Measurements from ENCODE around the gene DCTPP1. TPM values are rescaled to one million over a fixed set of nuclear protein-coding genes. Genes with fewer than 3 reads are reported as not detected.

DCTPP1 gene
- total and polyA plus RNA-seq, 2 of the 13 experiments (the other 11 are each of a cell fraction or from before 2014, with no cell fraction given): 54.8 to 74.4 TPM

GRCh38 chr16:30429678-30430427 is at the start of gene DCTPP1 (continued):
- peak; percentile 30 for TF ChIP-seq MED8 (CRISPR knock-in tag; IDR thresholded peaks at IDR 0.05; ENCODE audit: insufficient replicate concordance)
- peak; percentile 98 for TF ChIP-seq ZFX (CRISPR knock-in tag; IDR thresholded peaks at IDR 0.05; ENCODE audit: low read depth)
- TF ChIP-seq TOPORS (CRISPR knock-in tag; IDR thresholded peaks at IDR 0.05): peak; percentile 95
- TF ChIP-seq ZBTB3 (CRISPR knock-in tag; IDR thresholded peaks at IDR 0.05; ENCODE audit: borderline replicate concordance, low read depth): peak; percentile 97
- no peak; the same call in 1 of the 2 replicates for TF ChIP-seq ZSCAN5A (CRISPR knock-in tag; IDR thresholded peaks at IDR 0.05; ENCODE audit: borderline replicate concordance)
- TF ChIP-seq NFIB (CRISPR knock-in tag; IDR thresholded peaks at IDR 0.05; ENCODE audit: borderline replicate concordance): no peak; the same call in 1 of the 2 replicates
- no peak; the same call in none of the 2 replicates for TF ChIP-seq TOE1 (CRISPR knock-in tag; IDR thresholded peaks at IDR 0.05)
- TF ChIP-seq ZZZ3 (CRISPR knock-in tag; IDR thresholded peaks at IDR 0.05; ENCODE audit: borderline replicate concordance): peak; percentile 82

- BruUV-seq (replicated peaks): no TSS peak
- Histone ChIP-seq H3K4me1 (ENCODE audit: insufficient read depth, low read length) (peaks cover 24% of the 10 kb centered on the region), H3K4me2 (ENCODE audit: low read depth, low read length) (no peak overlapping the region), H4K20me1 (ENCODE audit: insufficient read depth, low read length) (no peaks in the 10 kb centered on the region), H3K27me3 (ENCODE audit: control insufficient read depth in 1 of 2, insufficient read depth in 2 of 2, low read length in 2 of 2) (peaks cover 3 to 15% of the 10 kb centered on the region in 2 experiments; a peak in 3 of 5 replicates), H3K9me3 (ENCODE audit: low read length) (no peaks in the 10 kb centered on the region), H3K4me3 (replicated peaks in 1 of 3; ENCODE audit: insufficient read depth in 1 of 3, low read depth in 2 of 3, low read length in 3 of 3) (no peak overlapping the region), H3K9ac (ENCODE audit: insufficient read depth, low read depth, low read length) (no peak overlapping the region), H3K79me2 (ENCODE audit: insufficient read depth, low read length) (no peaks in the 10 kb centered on the region), H3K36me3 (replicated peaks in 1 of 2; ENCODE audit: control insufficient read depth in 1 of 2, insufficient read depth in 2 of 2, low read length in 2 of 2) (no peaks in the 10 kb centered on the region), H3K27ac (ENCODE audit: extremely low read length, insufficient read depth, low read length) (no peak overlapping the region), H2AFZ (ENCODE audit: low read length) (no peak overlapping the region)
- DNase-seq (ENCODE audit: low spot score) (no peak), FAIRE-seq (peak; percentile 47), ATAC-seq (no peak)
- intact Hi-C loops (cut with micrococcal nuclease; ENCODE audit: unreplicated experiment): no loop called here
- WGBS (ENCODE audit: low lambda C conversion rate): 56% methylated on average over 12 of the region's 12 CpGs
- POLR2A ChIA-PET: no interaction called here
- in situ Hi-C loops (cut with HindIII; ENCODE audit: extremely low pct_ligation_motif_present, low pct_unique_long_range_greater_than_20kb): no loop called here
- CTCF ChIA-PET (ENCODE audit: low intra/inter-chr PET ratio, low total read pairs): no interaction called here
- no peak for TF ChIP-seq GLMP (CRISPR knock-in tag; IDR thresholded peaks at IDR 0.05; ENCODE audit: borderline replicate concordance)
- no peak for TF ChIP-seq TARDBP (CRISPR knock-in tag; IDR thresholded peaks at IDR 0.05)
- no peak for TF ChIP-seq PATZ1 (CRISPR knock-in tag; IDR thresholded peaks at IDR 0.05)
- TF ChIP-seq EP300 (IDR thresholded peaks at IDR 0.05; ENCODE audit: low read depth in 2 of 2, low read length in 2 of 2): no peak
- TF ChIP-seq EP300 (CRISPR knock-in tag; IDR thresholded peaks at IDR 0.05; ENCODE audit: borderline replicate concordance): no peak
- no peak for TF ChIP-seq SATB2 (CRISPR knock-in tag; IDR thresholded peaks at IDR 0.05)
- no peak for TF ChIP-seq ZNF441 (CRISPR knock-in tag; IDR thresholded peaks at IDR 0.05; ENCODE audit: borderline replicate concordance)
- TF ChIP-seq ZNF468 (CRISPR knock-in tag; IDR thresholded peaks at IDR 0.05): no peak
- TF ChIP-seq SP140L (CRISPR knock-in tag; IDR thresholded peaks at IDR 0.05; ENCODE audit: borderline replicate concordance): no peak
Measured at GRCh38 chr16:30478766-30479478, 49.1 kb upstream of the DCTPP1 start.

Data from HepG2 (cell line).